ENCODE measurements around the gene ANXA11. TPM values are rescaled to one million over a fixed set of nuclear protein-coding genes. Genes with fewer than 3 reads are reported as not detected.

Gene ANXA11
- total RNA-seq, 1 donor from 2014 or later, result 122 TPM

DNA sequence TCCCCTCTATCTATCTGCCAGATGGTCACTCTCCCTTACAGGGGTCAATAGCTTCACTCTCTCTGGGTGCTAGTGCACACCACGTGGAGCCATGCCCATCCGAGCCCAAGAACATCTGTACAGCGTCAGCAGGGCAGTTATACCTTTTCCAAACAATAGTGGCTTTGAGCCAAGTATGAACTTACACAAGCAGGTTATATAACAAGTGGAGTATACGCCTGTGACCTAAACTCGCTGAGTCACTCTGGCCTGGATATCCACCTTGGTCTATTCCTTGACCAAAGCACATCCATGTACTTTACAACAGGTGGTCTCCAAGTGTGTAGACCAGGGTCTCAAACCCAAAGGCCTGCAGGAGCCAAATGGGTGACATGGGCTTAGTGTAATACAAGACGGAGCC is 52.5 kb downstream of the ANXA11 start:
- TF ChIP-seq, protein P1, sequence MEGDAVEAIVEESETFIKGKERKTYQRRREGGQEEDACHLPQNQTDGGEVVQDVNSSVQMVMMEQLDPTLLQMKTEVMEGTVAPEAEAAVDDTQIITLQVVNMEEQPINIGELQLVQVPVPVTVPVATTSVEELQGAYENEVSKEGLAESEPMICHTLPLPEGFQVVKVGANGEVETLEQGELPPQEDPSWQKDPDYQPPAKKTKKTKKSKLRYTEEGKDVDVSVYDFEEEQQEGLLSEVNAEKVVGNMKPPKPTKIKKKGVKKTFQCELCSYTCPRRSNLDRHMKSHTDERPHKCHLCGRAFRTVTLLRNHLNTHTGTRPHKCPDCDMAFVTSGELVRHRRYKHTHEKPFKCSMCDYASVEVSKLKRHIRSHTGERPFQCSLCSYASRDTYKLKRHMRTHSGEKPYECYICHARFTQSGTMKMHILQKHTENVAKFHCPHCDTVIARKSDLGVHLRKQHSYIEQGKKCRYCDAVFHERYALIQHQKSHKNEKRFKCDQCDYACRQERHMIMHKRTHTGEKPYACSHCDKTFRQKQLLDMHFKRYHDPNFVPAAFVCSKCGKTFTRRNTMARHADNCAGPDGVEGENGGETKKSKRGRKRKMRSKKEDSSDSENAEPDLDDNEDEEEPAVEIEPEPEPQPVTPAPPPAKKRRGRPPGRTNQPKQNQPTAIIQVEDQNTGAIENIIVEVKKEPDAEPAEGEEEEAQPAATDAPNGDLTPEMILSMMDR (IDR thresholded peaks at IDR 0.05; ENCODE audit: insufficient read depth, low read depth, low read length), result no peak
- no peak for TF ChIP-seq EZH2 (IDR thresholded peaks at IDR 0.05; ENCODE audit: insufficient read depth, low read length)
- H2AFZ ChIP-seq (ENCODE audit: low read depth, low read length), result no peak overlapping the region
- peaks cover 31% of the 10 kb centered on the region for H3K4me1 ChIP-seq (ENCODE audit: insufficient read depth, low read length)
- no peaks in the 10 kb centered on the region for H3K27me3 Mint-ChIP-seq (ENCODE audit: low read depth, unreplicated experiment)
- H3K79me2 ChIP-seq (ENCODE audit: insufficient read depth, low read length), result no peaks in the 10 kb centered on the region
- no peaks in the 10 kb centered on the region for H3K27me3 ChIP-seq (ENCODE audit: insufficient read depth, low read length)
- H3K9ac ChIP-seq (ENCODE audit: low read length), result no peak overlapping the region
- peaks cover 3% of the 10 kb centered on the region for H4K20me1 ChIP-seq (ENCODE audit: insufficient read depth, low read length)
- H3K27ac ChIP-seq (ENCODE audit: low read depth, low read length), result no peak overlapping the region
- H3K4me3 ChIP-seq (ENCODE audit: insufficient read depth, low read depth, low read length), result no peak overlapping the region
- no peaks in the 10 kb centered on the region for H3K9me3 Mint-ChIP-seq (ENCODE audit: unreplicated experiment)
- H3K4me1 Mint-ChIP-seq (ENCODE audit: low read depth, unreplicated experiment), result peaks cover 31% of the 10 kb centered on the region
- no peaks in the 10 kb centered on the region for H3K9me3 ChIP-seq (ENCODE audit: insufficient read depth, low read depth, low read length)
- DNase-seq (ENCODE audit: low read depth), result no peak
- peaks cover 26% of the 10 kb centered on the region for H3K36me3 Mint-ChIP-seq (ENCODE audit: low read depth, unreplicated experiment)
- H3K4me2 ChIP-seq (ENCODE audit: low read length), result no peak overlapping the region
- H3K36me3 ChIP-seq (ENCODE audit: insufficient read depth, low read length), result peaks cover 15% of the 10 kb centered on the region
- H3K27ac Mint-ChIP-seq (ENCODE audit: unreplicated experiment), result peak overlapping the region; percentile 69
- no peak for FAIRE-seq
- H3K4me3 Mint-ChIP-seq (ENCODE audit: unreplicated experiment), result no peak overlapping the region

DNA sequence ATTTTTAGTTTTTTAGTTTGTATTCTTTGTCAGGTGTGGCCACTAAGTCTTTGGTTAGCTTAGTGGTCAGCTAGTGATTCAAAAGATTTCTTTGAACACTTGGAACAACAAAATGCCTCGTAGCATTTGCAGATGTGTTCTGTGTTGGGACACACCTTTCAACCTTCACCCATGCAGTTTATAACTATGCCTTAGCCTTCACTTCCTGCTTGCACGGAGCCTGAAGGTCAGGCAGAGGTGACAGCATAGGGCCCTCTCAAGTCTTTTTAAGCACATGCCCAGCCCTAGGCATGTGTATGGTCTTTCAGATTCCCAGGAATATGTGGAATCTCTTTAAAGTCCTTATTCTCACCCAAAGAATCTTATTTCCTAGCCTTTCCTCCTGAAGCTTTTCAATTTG is 55.2 kb downstream of the ANXA11 start:
- no peaks in the 10 kb centered on the region for H3K9me3 Mint-ChIP-seq (ENCODE audit: unreplicated experiment)
- Histone ChIP-seq H3K9me3 (ENCODE audit: insufficient read depth, low read depth, low read length) (no peaks in the 10 kb centered on the region), H3K4me1 (ENCODE audit: insufficient read depth, low read length) (peaks cover 17% of the 10 kb centered on the region), H3K79me2 (ENCODE audit: insufficient read depth, low read length) (no peaks in the 10 kb centered on the region), H3K4me3 (ENCODE audit: insufficient read depth, low read depth, low read length) (no peak overlapping the region), H4K20me1 (ENCODE audit: insufficient read depth, low read length) (peaks cover 3% of the 10 kb centered on the region), H3K4me2 (ENCODE audit: low read length) (no peak overlapping the region), H3K36me3 (ENCODE audit: insufficient read depth, low read length) (peaks cover 2% of the 10 kb centered on the region), H3K27ac (ENCODE audit: low read depth, low read length) (no peak overlapping the region), H2AFZ (ENCODE audit: low read depth, low read length) (no peak overlapping the region), H3K27me3 (ENCODE audit: insufficient read depth, low read length) (no peaks in the 10 kb centered on the region), H3K9ac (ENCODE audit: low read length) (no peak overlapping the region)
- no peak overlapping the region for H3K4me3 Mint-ChIP-seq (ENCODE audit: unreplicated experiment)
- peaks cover 17% of the 10 kb centered on the region for H3K4me1 Mint-ChIP-seq (ENCODE audit: low read depth, unreplicated experiment)
- DNase-seq (ENCODE audit: low read depth), result no peak
- H3K27me3 Mint-ChIP-seq (ENCODE audit: low read depth, unreplicated experiment), result no peaks in the 10 kb centered on the region
- H3K36me3 Mint-ChIP-seq (ENCODE audit: low read depth, unreplicated experiment), result peaks cover 14% of the 10 kb centered on the region
- no peak for FAIRE-seq
- no peak for TF ChIP-seq EZH2 (IDR thresholded peaks at IDR 0.05; ENCODE audit: insufficient read depth, low read length)
- TF ChIP-seq, protein P1 (IDR thresholded peaks at IDR 0.05; ENCODE audit: insufficient read depth, low read depth, low read length), result no peak
- no peak overlapping the region for H3K27ac Mint-ChIP-seq (ENCODE audit: unreplicated experiment)

DNA sequence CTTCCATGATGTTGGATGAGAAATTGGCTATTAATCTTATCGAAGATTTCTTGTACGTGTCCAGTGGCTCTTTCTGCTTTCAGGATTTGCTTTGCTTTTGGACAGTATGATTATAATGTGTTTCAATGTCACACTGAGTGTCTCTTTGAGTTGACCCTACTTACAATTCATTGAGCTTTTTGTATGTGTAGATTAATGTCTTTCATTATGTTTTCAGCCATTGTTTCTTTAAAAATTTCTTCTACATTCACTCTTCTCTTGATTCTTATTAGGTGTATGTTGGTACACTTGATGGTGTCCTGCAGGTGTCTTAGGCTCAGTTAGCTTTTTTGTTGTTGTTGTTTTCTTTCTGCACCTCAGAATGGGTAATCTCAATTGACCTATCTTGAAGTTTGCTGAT is 56.2 kb downstream of the ANXA11 start:
- H3K4me1 ChIP-seq (ENCODE audit: insufficient read depth, low read length), result peaks cover 8% of the 10 kb centered on the region
- Mint-ChIP-seq H3K27ac (ENCODE audit: unreplicated experiment) (no peak overlapping the region), H3K4me1 (ENCODE audit: low read depth, unreplicated experiment) (peaks cover 10% of the 10 kb centered on the region), H3K27me3 (ENCODE audit: low read depth, unreplicated experiment) (no peaks in the 10 kb centered on the region), H3K9me3 (ENCODE audit: unreplicated experiment) (no peaks in the 10 kb centered on the region), H3K4me3 (ENCODE audit: unreplicated experiment) (no peak overlapping the region), H3K36me3 (ENCODE audit: low read depth, unreplicated experiment) (peaks cover 14% of the 10 kb centered on the region)
- no peak overlapping the region for H2AFZ ChIP-seq (ENCODE audit: low read depth, low read length)
- H3K27ac ChIP-seq (ENCODE audit: low read depth, low read length), result no peak overlapping the region
- H3K9me3 ChIP-seq (ENCODE audit: insufficient read depth, low read depth, low read length), result no peaks in the 10 kb centered on the region
- TF ChIP-seq EZH2 (IDR thresholded peaks at IDR 0.05; ENCODE audit: insufficient read depth, low read length), result no peak
- TF ChIP-seq, protein P1 (IDR thresholded peaks at IDR 0.05; ENCODE audit: insufficient read depth, low read depth, low read length), result no peak
- no peak for FAIRE-seq
- no peak overlapping the region for H3K4me2 ChIP-seq (ENCODE audit: low read length)
- no peaks in the 10 kb centered on the region for H3K79me2 ChIP-seq (ENCODE audit: insufficient read depth, low read length)
- H3K27me3 ChIP-seq (ENCODE audit: insufficient read depth, low read length), result no peaks in the 10 kb centered on the region
- H3K4me3 ChIP-seq (ENCODE audit: insufficient read depth, low read depth, low read length), result no peak overlapping the region
- peaks cover 3% of the 10 kb centered on the region for H4K20me1 ChIP-seq (ENCODE audit: insufficient read depth, low read length)
- H3K36me3 ChIP-seq (ENCODE audit: insufficient read depth, low read length), result peaks cover 2% of the 10 kb centered on the region
- H3K9ac ChIP-seq (ENCODE audit: low read length), result no peak overlapping the region
- DNase-seq (ENCODE audit: low read depth), result no peak

All from astrocyte (in vitro differentiated cells and primary cell).